ENCODE results near the gene CCNL2. TPM values are rescaled to one million over a fixed set of nuclear protein-coding genes. Genes with fewer than 3 reads are reported as not detected.
A peak's percentile ranks its signal among the peaks of the same experiment; 100 is the strongest.

Gene CCNL2
- total RNA-seq, 4 donors from 2014 or later: 167 to 307 (median 215) TPM

GRCh38 chr1:1346501-1346890 is 52.6 kb downstream of the CCNL2 start:
- Histone ChIP-seq H3K36me3 (peaks cover 0 to 3% of the 10 kb centered on the region in 2 donors), H3K4me3 (replicated peaks in 1 of 3) (no peak overlapping the region), H3K27ac (no peak overlapping the region), H3K9me3 (no peaks in the 10 kb centered on the region), H3K4me1 (peaks cover 30 to 44% of the 10 kb centered on the region in 2 donors), H3K27me3 (no peaks in the 10 kb centered on the region)
- TF ChIP-seq CTCF (IDR thresholded peaks at IDR 0.05) (no peak), POLR2A (IDR thresholded peaks at IDR 0.05) (no peak)
- no peak for DNase-seq
- 83 to 96% methylated on average over 7 to 10 of the region's 10 CpGs for WGBS, 2 donors
- intact Hi-C loops (cut with DNase I): loop anchor here (2.0 kb wide), 1 partner anchor 20 kb away; no protein-coding TSS in a partner anchor

- DNase-seq: no peak
- no peak for TF ChIP-seq CTCF (IDR thresholded peaks at IDR 0.05)
- TF ChIP-seq POLR2A (IDR thresholded peaks at IDR 0.05): no peak
- H3K9me3 ChIP-seq: no peaks in the 10 kb centered on the region
- peaks cover 0 to 8% of the 10 kb centered on the region in 2 donors for H3K36me3 ChIP-seq
- no peak overlapping the region for H3K4me3 ChIP-seq (replicated peaks in 1 of 3)
- 76 to 100% methylated on average over 1 to 6 of the region's 12 CpGs for WGBS, 2 donors
- H3K27me3 ChIP-seq: no peaks in the 10 kb centered on the region
- intact Hi-C loops (cut with DNase I): loop anchor here (2.0 kb wide), 1 partner anchor 19 kb away; no protein-coding TSS in a partner anchor
- peaks cover 27 to 41% of the 10 kb centered on the region in 2 donors for H3K4me1 ChIP-seq
- no peak overlapping the region for H3K27ac ChIP-seq
Observed at GRCh38 chr1:1345860-1346500, 53.2 kb downstream of the CCNL2 start.

- Histone ChIP-seq H3K4me3 (replicated peaks in 1 of 3) (no peak overlapping the region), H3K27ac (no peak overlapping the region), H3K36me3 (peaks cover 0 to 8% of the 10 kb centered on the region in 2 donors), H3K27me3 (no peaks in the 10 kb centered on the region), H3K9me3 (no peaks in the 10 kb centered on the region), H3K4me1 (peaks cover 27 to 41% of the 10 kb centered on the region in 2 donors)
- 67 to 86% methylated on average over 3 to 7 of the region's 16 CpGs for WGBS, 2 donors
- no peak for TF ChIP-seq CTCF (IDR thresholded peaks at IDR 0.05)
- no peak for TF ChIP-seq POLR2A (IDR thresholded peaks at IDR 0.05)
- DNase-seq: no peak
- intact Hi-C loops (cut with DNase I): no loop called here
Observed at GRCh38 chr1:1345384-1345783, 53.8 kb downstream of the CCNL2 start.

- Histone ChIP-seq H3K27me3 (no peaks in the 10 kb centered on the region), H3K4me1 (peaks cover 27 to 41% of the 10 kb centered on the region in 2 donors), H3K27ac (no peak overlapping the region), H3K4me3 (replicated peaks in 1 of 3) (no peak overlapping the region), H3K9me3 (no peaks in the 10 kb centered on the region), H3K36me3 (peaks cover 0 to 13% of the 10 kb centered on the region in 2 donors)
- peak; percentile 41 to 47 for DNase-seq
- TF ChIP-seq CTCF (IDR thresholded peaks at IDR 0.05): peak in 2 of 6 experiments; percentile 21 to 46
- TF ChIP-seq POLR2A (IDR thresholded peaks at IDR 0.05): no peak
- WGBS, 2 donors: 64 to 74% methylated on average over 7 to 8 of the region's 15 CpGs
- intact Hi-C loops (cut with DNase I): no loop called here
Observed at GRCh38 chr1:1344655-1345361, 54.3 kb downstream of the CCNL2 start.
